Cardiac fibroblast (primary cell): ENCODE measurements around the gene KRT75.

Source experiments
- DNase-seq, 2 donors: peaks; one replicate each; pipeline versions ENCODE4 v3.0.0 to v3.0.0-alpha.2; 2010; ENCODE audit warnings: low read depth in 2 of 2
- H3K4me3 ChIP-seq, 2 donors: replicated peaks in 1 of 2; 1 replicate in 1 of 2; 2 replicates in 1 of 2; pipeline ENCODE4 v1.5.1; 2011; ENCODE audit warnings: low read depth in 2 of 2, low read length in 2 of 2, mild to moderate bottlenecking in 2 of 2, moderate library complexity in 1 of 2
- TF ChIP-seq, protein P1 (sequence below): IDR thresholded peaks from one replicate; pipeline ENCODE4 v1.5.1; 2011; ENCODE audit warnings: low read depth, mild to moderate bottlenecking, low read length, inconsistent platforms

The KRT75 gene

DNA sequence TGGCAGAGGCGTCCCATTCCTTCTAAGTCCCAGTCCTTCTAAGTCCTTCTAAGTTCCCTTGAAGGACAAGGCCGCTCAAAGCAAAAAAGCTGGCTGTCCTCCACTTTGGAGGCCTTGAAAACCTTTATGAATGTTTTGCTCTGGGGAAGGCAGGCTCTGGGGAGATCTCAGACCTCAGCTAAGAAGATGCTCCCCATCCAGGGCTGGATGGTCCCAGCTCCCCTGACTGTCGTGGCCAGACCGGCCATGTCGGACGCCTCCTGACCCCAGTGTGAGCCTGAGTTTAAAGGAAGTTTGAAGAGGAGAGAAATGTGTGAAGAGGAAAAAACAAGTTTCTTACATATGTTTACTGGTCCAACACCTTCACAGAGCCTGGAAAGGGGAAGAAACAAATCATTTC is 54.6 kb downstream of the KRT75 start:
- TF ChIP-seq, protein P1, sequence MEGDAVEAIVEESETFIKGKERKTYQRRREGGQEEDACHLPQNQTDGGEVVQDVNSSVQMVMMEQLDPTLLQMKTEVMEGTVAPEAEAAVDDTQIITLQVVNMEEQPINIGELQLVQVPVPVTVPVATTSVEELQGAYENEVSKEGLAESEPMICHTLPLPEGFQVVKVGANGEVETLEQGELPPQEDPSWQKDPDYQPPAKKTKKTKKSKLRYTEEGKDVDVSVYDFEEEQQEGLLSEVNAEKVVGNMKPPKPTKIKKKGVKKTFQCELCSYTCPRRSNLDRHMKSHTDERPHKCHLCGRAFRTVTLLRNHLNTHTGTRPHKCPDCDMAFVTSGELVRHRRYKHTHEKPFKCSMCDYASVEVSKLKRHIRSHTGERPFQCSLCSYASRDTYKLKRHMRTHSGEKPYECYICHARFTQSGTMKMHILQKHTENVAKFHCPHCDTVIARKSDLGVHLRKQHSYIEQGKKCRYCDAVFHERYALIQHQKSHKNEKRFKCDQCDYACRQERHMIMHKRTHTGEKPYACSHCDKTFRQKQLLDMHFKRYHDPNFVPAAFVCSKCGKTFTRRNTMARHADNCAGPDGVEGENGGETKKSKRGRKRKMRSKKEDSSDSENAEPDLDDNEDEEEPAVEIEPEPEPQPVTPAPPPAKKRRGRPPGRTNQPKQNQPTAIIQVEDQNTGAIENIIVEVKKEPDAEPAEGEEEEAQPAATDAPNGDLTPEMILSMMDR: no peak
- H3K4me3 ChIP-seq: no peak overlapping the region
- DNase-seq: no peak

DNA sequence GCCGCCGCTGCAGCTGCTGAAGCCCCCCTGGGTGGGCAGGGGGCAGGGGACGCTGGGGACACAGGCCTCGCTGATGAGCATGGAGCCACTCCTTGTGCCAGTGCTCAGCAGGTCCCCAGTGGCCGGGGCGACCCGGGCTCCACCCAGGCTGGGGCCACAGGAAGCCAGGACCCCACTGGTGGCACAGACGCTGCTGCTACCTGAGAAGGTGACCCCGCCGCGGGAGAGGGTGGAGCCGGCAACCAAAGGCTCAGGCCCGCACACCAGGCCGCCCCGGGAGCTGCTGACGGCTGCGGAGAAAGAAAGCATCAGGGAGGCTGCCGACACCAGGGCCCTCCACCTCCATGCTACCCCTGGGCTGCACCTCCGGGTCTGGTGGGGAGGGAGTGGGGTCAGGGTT is 56.1 kb downstream of the KRT75 start:
- H3K4me3 ChIP-seq: no peak overlapping the region
- TF ChIP-seq, protein P1: no peak
- no peak for DNase-seq

DNA sequence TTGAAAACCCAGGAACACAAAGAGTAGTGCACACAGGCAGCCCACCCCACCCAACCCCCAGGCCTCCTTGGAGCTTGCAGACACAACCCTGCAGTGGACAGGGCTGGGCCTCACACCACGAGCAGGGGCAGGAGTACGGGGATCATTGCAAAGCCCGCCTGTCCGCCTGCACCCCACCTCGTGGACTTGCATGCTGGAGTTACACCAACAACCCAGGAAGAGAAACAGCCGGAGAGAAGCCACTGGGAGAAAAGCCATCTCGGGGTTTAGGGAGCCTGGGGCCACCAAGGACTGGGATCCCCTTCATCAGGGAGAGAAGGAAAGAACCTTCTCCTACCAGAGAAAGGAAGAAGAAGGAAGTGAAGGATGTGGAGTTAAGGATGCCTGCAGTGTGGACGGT is 56.9 kb downstream of the KRT75 start:
- TF ChIP-seq, protein P1: no peak
- DNase-seq: no peak
- no peak overlapping the region for H3K4me3 ChIP-seq
